ENCODE measurements around the gene LIPC.

The LIPC gene

DNA sequence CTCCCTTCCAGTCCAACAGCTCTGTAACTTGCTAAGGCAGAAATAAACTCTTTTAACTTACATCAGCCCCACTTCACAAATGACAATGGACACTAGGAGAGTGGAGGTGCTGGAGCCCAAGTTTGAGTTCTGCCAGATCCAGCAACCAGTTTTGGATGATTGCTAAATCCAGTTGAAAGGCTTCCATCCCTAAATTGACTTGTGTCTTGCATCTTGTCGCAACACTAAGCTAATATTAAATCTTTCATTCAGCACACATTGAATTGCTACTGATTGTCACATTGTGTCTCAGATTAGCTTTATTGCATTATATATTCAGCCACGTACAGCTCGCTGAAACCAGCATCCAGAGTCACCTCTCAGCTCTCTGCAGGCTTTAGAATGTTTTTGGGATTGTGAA, 41.7 kb upstream of the LIPC start:
- TF ChIP-seq CTCF (IDR thresholded peaks at IDR 0.05; ENCODE audit: low read depth, low read length) = no peak
- no peak overlapping the region for H3K4me3 ChIP-seq (ENCODE audit: low read depth, low read length)

DNA sequence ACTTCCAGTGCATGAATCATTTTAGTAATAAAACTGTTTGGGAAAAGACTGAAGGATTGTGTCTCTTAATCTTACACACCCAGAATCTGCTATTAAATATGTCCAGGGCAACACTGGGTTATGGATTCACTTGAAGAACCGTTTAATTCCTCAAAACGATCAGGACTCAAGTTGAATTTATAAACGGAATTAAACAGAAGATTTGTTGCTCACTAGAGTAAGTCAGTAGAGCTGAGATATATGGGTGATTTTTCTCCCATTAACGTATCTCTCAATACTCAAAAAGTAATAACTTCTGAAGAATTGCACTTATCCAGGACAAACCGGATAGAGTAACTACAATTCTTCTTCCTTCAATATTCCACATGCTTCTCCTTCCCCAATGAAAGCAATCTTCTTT, 41.1 kb upstream of the LIPC start:
- no peak for TF ChIP-seq CTCF (IDR thresholded peaks at IDR 0.05; ENCODE audit: low read depth, low read length)
- H3K4me3 ChIP-seq (ENCODE audit: low read depth, low read length) = no peak overlapping the region

- no peak overlapping the region for H3K4me3 ChIP-seq (ENCODE audit: low read depth, low read length)
- TF ChIP-seq CTCF (IDR thresholded peaks at IDR 0.05; ENCODE audit: low read depth, low read length) = no peak
Observed at GRCh38 chr15:58391088-58391487, 40.7 kb upstream of the LIPC start.

- no peak for TF ChIP-seq CTCF (IDR thresholded peaks at IDR 0.05; ENCODE audit: low read depth, low read length)
- H3K4me3 ChIP-seq (ENCODE audit: low read depth, low read length) = no peak overlapping the region
Observed at GRCh38 chr15:58392141-58392540, 39.6 kb upstream of the LIPC start.

GRCh38 chr15:58392611-58393161, 39.1 kb upstream of the LIPC start:
- H3K4me3 ChIP-seq (ENCODE audit: low read depth, low read length) = no peak overlapping the region
- no peak for TF ChIP-seq CTCF (IDR thresholded peaks at IDR 0.05; ENCODE audit: low read depth, low read length)

- no peak overlapping the region for H3K4me3 ChIP-seq (ENCODE audit: low read depth, low read length)
- no peak for TF ChIP-seq CTCF (IDR thresholded peaks at IDR 0.05; ENCODE audit: low read depth, low read length)
Observed at GRCh38 chr15:58393241-58393662, 38.5 kb upstream of the LIPC start.

DNA sequence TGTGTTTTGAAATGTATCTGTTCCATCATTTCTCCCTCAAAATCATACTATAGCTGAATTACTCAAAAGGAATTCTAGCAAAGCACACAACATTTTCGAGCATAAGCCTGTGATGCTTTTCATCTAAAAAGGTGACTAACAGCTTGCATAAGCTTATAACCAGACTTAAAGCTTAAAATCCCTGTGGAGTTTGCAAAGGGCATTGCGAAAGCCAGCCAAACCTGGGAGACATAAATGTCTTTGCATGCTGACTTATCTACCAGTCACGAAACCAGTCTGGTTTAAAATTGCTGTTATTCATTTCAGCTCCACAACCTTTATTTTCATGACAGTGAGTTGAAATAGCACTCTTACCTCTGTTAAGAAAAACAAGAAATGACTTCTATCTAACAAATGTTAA, 35.6 kb upstream of the LIPC start:
- TF ChIP-seq CTCF (IDR thresholded peaks at IDR 0.05; ENCODE audit: low read depth, low read length) = no peak
- no peak overlapping the region for H3K4me3 ChIP-seq (ENCODE audit: low read depth, low read length)
